Psoas muscle (tissue), 8 donors: ENCODE data around the gene RBM26. TPM values are rescaled to one million over a fixed set of nuclear protein-coding genes. Genes with fewer than 3 reads are reported as not detected.

Source experiments
- ATAC-seq, 4 donors: fragments of 200-7000 bp; cut with Tn5 transposase; one replicate each; pipeline ENCODE4 v1.9.1; 2020; ENCODE audit warnings: moderate library complexity in 3 of 4, mild to moderate bottlenecking in 2 of 4
- DNase-seq, 2 donors: peaks; one replicate each; pipeline ENCODE4 v3.0.0-alpha.2; 2020
- H3K27ac ChIP-seq: fragments of 200-600 bp; one replicate; pipeline ENCODE4 v1.8.0; 2022
- H3K27me3 ChIP-seq, 3 donors: fragments of 200-600 bp in 1 of 3; one replicate each; pipeline versions ENCODE4 v1.6.1 to v1.8.0; 2013 to 2022; ENCODE audit warnings: low read length in 2 of 3, mild to moderate bottlenecking in 2 of 3, moderate library complexity in 1 of 3; ENCODE audit not compliant: insufficient read depth in 3 of 3
- H3K36me3 ChIP-seq, 2 donors: fragments of 200-600 bp in 1 of 2; one replicate each; pipeline versions ENCODE4 v1.6.1 to v1.8.0; 2013 to 2022; ENCODE audit warnings: low read depth in 1 of 2, mild to moderate bottlenecking in 1 of 2, moderate library complexity in 1 of 2; ENCODE audit not compliant: insufficient read depth in 1 of 2
- H3K4me1 ChIP-seq: fragments of 200-600 bp; one replicate; pipeline ENCODE4 v1.8.0; 2022
- H3K4me3 ChIP-seq: fragments of 200-600 bp; one replicate; pipeline ENCODE4 v1.8.0; 2022; ENCODE audit warnings: mild to moderate bottlenecking
- H3K9me3 ChIP-seq: fragments of 200-600 bp; one replicate; pipeline ENCODE4 v1.8.0; 2022
- whole genome bisulfite sequencing, 3 donors: extraction: QIAGEN DNeasy Blood & Tissue Kit; methylation state at CpG; one replicate each; pipeline versions ENCODE4 v1.1.6 to v1.1.7; 2013; 5-methylcytosine and 5-hydroxymethylcytosine counted together
- intact Hi-C, 2 donors: fragments of 100-400 bp; cut with DNase I; formaldehyde crosslinking; loops; one replicate each; pipeline versions ENCODE4 v1.11.0 to v1.14.2; 2022
- polyA plus RNA-seq, 3 donors: library from polyadenylated mRNA; stranded (reverse); fragments of 200-250 nt; gene quantifications; one replicate each; pipeline ENCODE4 v1.2.3, GENCODE V29; 2013
- total RNA-seq, 4 donors: library from RNA; stranded (reverse); fragmentation: NEBNext Ultra II Directional in 2 of 4; extraction: Animal tissue kit (Norgen Biotek cat#: 25700) in 2 of 4; gene quantifications; one replicate each; pipeline versions ENCODE4 v1.2.1 to v1.2.4, GENCODE V29; 2021 to 2023
- TF ChIP-seq, protein P1 (sequence below): fragments of 200-600 bp; IDR thresholded peaks from one replicate; pipeline ENCODE4 v1.8.0; 2022; ENCODE audit warnings: antibody characterized with exemption
- donor health status: healthy with polysubstance abuse.
- donor health status: DM: no; HTN: no; CAD: no; lungs with moderate emphysema.
- donor health status: Bipolar disorder and iron deficiency.
- donor health status: healthy.
- donor health status: DM: yes; HTN: yes; CAD: no.
- donor health status: DM: no; HTN: no; CAD: no.
- donor health status: DM: no; HTN: no; CAD: no.
- donor health status: DM: yes; HTN: yes; CAD: no.

Gene RBM26
- total and polyA plus RNA-seq, 7 donors, result 9.6 to 36.5 (median 23.7) TPM

DNA sequence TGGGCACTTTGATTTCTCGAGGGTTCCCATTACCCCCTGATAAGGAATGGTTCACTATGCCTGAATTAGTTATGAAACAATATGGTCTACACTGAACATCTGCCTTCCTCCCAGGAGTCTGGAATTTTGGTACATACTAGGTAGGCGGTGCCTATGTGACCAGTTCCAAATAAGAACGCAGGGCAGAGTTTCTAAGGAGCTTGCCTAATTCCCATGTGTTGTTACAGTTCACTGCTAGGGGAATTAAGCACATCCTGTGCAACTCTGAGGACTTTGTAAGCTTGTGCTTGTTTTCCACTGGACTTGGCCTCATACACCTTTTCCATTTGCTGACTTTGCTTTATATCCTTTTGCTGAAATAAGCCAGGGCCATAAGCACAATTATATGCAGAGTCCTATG lies 29.2 kb downstream of the RBM26 start:
- no peak for DNase-seq

DNA sequence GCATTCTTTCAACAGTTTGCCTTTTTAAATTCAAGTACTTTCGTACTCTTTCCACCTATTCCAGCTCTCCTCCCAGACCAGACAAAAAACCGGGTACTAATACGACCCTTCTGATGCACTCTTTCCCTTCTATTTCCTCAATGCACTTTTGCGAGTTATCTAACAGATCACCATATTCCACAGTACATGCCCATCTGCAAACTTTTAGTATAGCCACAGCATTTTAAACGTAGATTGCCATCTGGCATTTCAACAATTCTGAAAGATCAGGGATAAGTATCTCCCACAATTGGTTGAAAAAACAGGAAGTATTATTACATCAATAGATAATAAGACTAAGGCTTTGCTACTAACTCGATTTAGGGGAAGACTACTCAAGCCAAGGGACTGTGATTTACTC lies 31.5 kb downstream of the RBM26 start:
- Histone ChIP-seq H3K27ac (no peak overlapping the region), H3K4me3 (no peak overlapping the region), H3K9me3 (no peaks in the 10 kb centered on the region), H3K4me1 (no peaks in the 10 kb centered on the region), H3K27me3 (no peaks in the 10 kb centered on the region), H3K36me3 (peaks cover 9 to 77% of the 10 kb centered on the region in 2 donors)
- WGBS, 3 donors, result 87 to 89% (median 87%) methylated on average over 6 of the region's 6 CpGs
- TF ChIP-seq, protein P1, sequence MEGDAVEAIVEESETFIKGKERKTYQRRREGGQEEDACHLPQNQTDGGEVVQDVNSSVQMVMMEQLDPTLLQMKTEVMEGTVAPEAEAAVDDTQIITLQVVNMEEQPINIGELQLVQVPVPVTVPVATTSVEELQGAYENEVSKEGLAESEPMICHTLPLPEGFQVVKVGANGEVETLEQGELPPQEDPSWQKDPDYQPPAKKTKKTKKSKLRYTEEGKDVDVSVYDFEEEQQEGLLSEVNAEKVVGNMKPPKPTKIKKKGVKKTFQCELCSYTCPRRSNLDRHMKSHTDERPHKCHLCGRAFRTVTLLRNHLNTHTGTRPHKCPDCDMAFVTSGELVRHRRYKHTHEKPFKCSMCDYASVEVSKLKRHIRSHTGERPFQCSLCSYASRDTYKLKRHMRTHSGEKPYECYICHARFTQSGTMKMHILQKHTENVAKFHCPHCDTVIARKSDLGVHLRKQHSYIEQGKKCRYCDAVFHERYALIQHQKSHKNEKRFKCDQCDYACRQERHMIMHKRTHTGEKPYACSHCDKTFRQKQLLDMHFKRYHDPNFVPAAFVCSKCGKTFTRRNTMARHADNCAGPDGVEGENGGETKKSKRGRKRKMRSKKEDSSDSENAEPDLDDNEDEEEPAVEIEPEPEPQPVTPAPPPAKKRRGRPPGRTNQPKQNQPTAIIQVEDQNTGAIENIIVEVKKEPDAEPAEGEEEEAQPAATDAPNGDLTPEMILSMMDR, result no peak
- DNase-seq (no peak), ATAC-seq (no peak)
- intact Hi-C loops, result no loop called here

More for the DNA sequence above, 29.2 kb downstream of the RBM26 start:
- Histone ChIP-seq H3K4me3 (no peak overlapping the region), H3K4me1 (peaks cover 11% of the 10 kb centered on the region), H3K27ac (no peak overlapping the region), H3K9me3 (no peaks in the 10 kb centered on the region), H3K36me3 (peaks cover 9 to 54% of the 10 kb centered on the region in 2 donors), H3K27me3 (no peaks in the 10 kb centered on the region)
- intact Hi-C loops, result loop anchor here in 1 of 2 donors (5.0 kb wide), 1 partner anchor 40 kb away; no protein-coding TSS in a partner anchor
- WGBS, 3 donors, result 87 to 89% (median 89%) methylated on average over 3 of the region's 3 CpGs
- TF ChIP-seq, protein P1, result no peak
- ATAC-seq, result no peak

GRCh38 chr13:79373916-79374315 lies 32.1 kb downstream of the RBM26 start:
- Histone ChIP-seq H3K27ac (no peak overlapping the region), H3K9me3 (no peaks in the 10 kb centered on the region), H3K27me3 (no peaks in the 10 kb centered on the region), H3K4me3 (no peak overlapping the region), H3K4me1 (no peaks in the 10 kb centered on the region), H3K36me3 (peaks cover 9 to 84% of the 10 kb centered on the region in 2 donors)
- ATAC-seq (no peak), DNase-seq (no peak)
- intact Hi-C loops, result no loop called here
- TF ChIP-seq, protein P1, result no peak
- WGBS, 3 donors, result 84 to 91% (median 86%) methylated on average over 4 of the region's 4 CpGs

DNA sequence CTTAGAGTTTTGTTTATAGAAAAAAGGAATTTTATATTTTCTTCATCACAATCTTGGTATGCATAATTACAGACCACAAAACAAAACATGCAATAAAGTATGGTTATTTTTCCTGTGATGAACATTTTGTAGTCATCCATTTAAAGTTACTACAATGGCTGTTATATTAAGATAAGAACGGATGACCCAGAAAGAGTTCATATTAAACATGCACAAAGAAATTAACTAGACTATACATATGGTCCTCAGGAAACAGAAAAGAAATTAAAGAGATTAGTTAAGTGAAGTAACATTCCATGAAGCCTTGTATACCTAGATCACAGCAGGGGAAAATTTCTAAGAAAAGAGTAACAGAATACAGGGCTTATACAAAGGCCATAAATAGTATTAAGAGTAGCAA lies 36.8 kb downstream of the RBM26 start:
- DNase-seq (no peak), ATAC-seq (no peak)
- H3K9me3 ChIP-seq, result no peaks in the 10 kb centered on the region
- intact Hi-C loops, result no loop called here
- 91 to 96% (median 95%) methylated on average over 1 of the region's 1 CpG for WGBS, 3 donors
- no peak overlapping the region for H3K4me3 ChIP-seq
- H3K27ac ChIP-seq, result no peak overlapping the region
- H3K4me1 ChIP-seq, result no peaks in the 10 kb centered on the region
- H3K27me3 ChIP-seq, result no peaks in the 10 kb centered on the region
- H3K36me3 ChIP-seq, result peaks cover 5 to 88% of the 10 kb centered on the region in 2 donors
- TF ChIP-seq, protein P1, result no peak

- WGBS, 3 donors, result 93 to 96% (median 95%) methylated on average over 2 of the region's 2 CpGs
- ATAC-seq (no peak), DNase-seq (no peak)
- no peaks in the 10 kb centered on the region for H3K4me1 ChIP-seq
- H3K9me3 ChIP-seq, result no peaks in the 10 kb centered on the region
- intact Hi-C loops, result no loop called here
- H3K27ac ChIP-seq, result no peak overlapping the region
- TF ChIP-seq, protein P1, result no peak
- H3K4me3 ChIP-seq, result no peak overlapping the region
- no peaks in the 10 kb centered on the region for H3K27me3 ChIP-seq
- peaks cover 8 to 99% of the 10 kb centered on the region in 2 donors for H3K36me3 ChIP-seq
These were observed 40.1 kb downstream of the RBM26 start for GRCh38 chr13:79365981-79366380.
